ENCODE data around the gene LARP4B.

DNA sequence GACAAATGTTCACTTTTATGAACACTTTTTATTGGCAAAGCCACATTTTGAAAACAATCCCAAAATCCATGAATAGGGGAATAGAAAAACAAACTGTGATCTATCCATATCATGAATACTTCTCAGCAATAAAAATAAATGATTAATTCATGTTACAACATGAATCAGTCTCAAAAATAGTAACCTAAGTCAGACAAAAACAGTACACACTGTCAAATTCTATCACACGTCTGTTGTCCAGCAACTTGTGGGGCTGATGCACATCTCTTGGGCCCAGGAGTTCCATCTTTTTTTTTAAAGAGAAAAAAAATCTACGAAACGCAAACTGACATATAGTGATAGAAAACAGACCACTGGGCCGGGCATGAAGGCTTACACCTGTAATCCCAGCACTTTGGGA lies 71.0 kb downstream of the LARP4B start:
- TF ChIP-seq EZH2 (IDR thresholded peaks at IDR 0.05) (no peak), POLR2AphosphoS5 (IDR thresholded peaks at IDR 0.05; ENCODE audit: borderline replicate concordance, low read depth, low read length) (no peak), FOXP2 (optimal IDR thresholded peaks at IDR 0.05; ENCODE audit: control extremely low read depth, extremely low read length, insufficient read depth) (no peak)
